Tibial artery (tissue), 4 donors: ENCODE measurements around the gene TRPM4.

Experiments used
- DNase-seq, 2 donors: peaks; one replicate each; pipeline ENCODE4 v3.0.0-alpha.2; 2019
- H3K27ac ChIP-seq, 2 donors: fragments of 200-600 bp; sonication (generic) in 1 of 2; 1 replicate in 1 of 2; 2 replicates in 1 of 2; pipeline ENCODE4 v1.5.1; 2018 to 2019; ENCODE audit warnings: mild to moderate bottlenecking in 1 of 2
- H3K27me3 ChIP-seq, 2 donors: fragments of 200-600 bp; sonication (generic) in 1 of 2; one replicate each; pipeline versions ENCODE4 v1.5.1 to v1.6.0; 2016 to 2019
- H3K36me3 ChIP-seq, 3 donors: fragments of 200-600 bp; sonication (generic) in 2 of 3; one replicate each; pipeline ENCODE4 v1.5.1; 2016 to 2019; ENCODE audit warnings: mild to moderate bottlenecking in 2 of 3
- H3K4me1 ChIP-seq, 4 donors: fragments of 200-600 bp; sonication (generic) in 2 of 4; 1 replicate in 3 of 4; 2 replicates in 1 of 4; pipeline ENCODE4 v1.5.1; 2016 to 2019
- H3K4me3 ChIP-seq, 2 donors: fragments of 200-600 bp; sonication (generic) in 1 of 2; 1 replicate in 1 of 2; 2 replicates in 1 of 2; pipeline ENCODE4 v1.5.1; 2018 to 2019; ENCODE audit warnings: mild to moderate bottlenecking in 2 of 2
- H3K9me3 ChIP-seq, 3 donors: fragments of 200-600 bp; sonication (generic) in 1 of 3; one replicate each; pipeline ENCODE4 v1.5.1; 2016 to 2019
- intact Hi-C: fragments of 100-400 bp; cut with DNase I; formaldehyde crosslinking; loops from one replicate; pipeline ENCODE4 v1.15.0; 2023; ENCODE audit warnings: low total_unique reads
- TF ChIP-seq, protein P1 (sequence below), 2 experiments: fragments of 200-600 bp in 1 of 2; fragments of 450-650 bp in 1 of 2; IDR thresholded peaks; one replicate each; pipeline ENCODE4 v1.5.1; 2017 to 2019; ENCODE audit warnings: antibody characterized with exemption in 2 of 2, mild to moderate bottlenecking in 1 of 2, moderate library complexity in 1 of 2

The TRPM4 gene

DNA sequence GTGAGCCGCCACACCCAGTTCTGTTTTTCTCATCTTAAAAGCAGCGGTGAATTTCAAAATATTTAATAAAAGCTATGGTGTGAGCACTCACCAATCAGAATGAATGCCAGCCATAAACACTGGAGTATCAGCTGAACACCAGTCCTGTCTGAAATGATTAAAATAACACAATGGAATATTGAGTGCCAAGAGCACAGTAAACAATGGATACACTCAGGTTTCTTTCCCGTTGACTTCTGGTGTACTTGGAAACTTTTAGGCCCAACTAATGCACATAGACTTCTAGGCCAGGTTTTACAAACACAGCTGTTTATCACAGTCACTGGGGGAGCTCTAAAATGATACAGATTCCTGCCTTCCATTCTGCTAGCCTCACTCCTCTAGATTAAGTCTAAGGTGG, 99.1 kb downstream of the TRPM4 start:
- no peaks in the 10 kb centered on the region for H3K36me3 ChIP-seq
- no peaks in the 10 kb centered on the region for H3K4me1 ChIP-seq
- TF ChIP-seq, protein P1, sequence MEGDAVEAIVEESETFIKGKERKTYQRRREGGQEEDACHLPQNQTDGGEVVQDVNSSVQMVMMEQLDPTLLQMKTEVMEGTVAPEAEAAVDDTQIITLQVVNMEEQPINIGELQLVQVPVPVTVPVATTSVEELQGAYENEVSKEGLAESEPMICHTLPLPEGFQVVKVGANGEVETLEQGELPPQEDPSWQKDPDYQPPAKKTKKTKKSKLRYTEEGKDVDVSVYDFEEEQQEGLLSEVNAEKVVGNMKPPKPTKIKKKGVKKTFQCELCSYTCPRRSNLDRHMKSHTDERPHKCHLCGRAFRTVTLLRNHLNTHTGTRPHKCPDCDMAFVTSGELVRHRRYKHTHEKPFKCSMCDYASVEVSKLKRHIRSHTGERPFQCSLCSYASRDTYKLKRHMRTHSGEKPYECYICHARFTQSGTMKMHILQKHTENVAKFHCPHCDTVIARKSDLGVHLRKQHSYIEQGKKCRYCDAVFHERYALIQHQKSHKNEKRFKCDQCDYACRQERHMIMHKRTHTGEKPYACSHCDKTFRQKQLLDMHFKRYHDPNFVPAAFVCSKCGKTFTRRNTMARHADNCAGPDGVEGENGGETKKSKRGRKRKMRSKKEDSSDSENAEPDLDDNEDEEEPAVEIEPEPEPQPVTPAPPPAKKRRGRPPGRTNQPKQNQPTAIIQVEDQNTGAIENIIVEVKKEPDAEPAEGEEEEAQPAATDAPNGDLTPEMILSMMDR (IDR thresholded peaks at IDR 0.05): no peak
- no peak overlapping the region for H3K4me3 ChIP-seq
- DNase-seq: no peak
- peaks cover 3 to 22% (median 21%) of the 10 kb centered on the region in 3 donors for H3K9me3 ChIP-seq
- no peak overlapping the region for H3K27ac ChIP-seq
- intact Hi-C loops: no loop called here
- peaks cover 0 to 3% of the 10 kb centered on the region in 2 donors for H3K27me3 ChIP-seq
